Liver (tissue), 3 donors: ENCODE results near the gene TMC2.

Experiments
- GABPA ChIP-seq, 2 donors: IDR thresholded peaks in 1 of 2; conservative IDR thresholded peaks in 1 of 2; 2 replicates each; pipeline ENCODE4 v1.6.1; 2016; ENCODE audit warnings: antibody characterized with exemption in 2 of 2, mild to moderate bottlenecking in 1 of 2, moderate library complexity in 1 of 2
- RAD21 ChIP-seq, 2 donors: IDR thresholded peaks; 2 replicates each; pipeline ENCODE4 v1.6.1; 2016; ENCODE audit warnings: antibody characterized with exemption in 2 of 2, mild to moderate bottlenecking in 2 of 2
- SP1 ChIP-seq: IDR thresholded peaks from 2 replicates; pipeline ENCODE4 v1.6.1; 2018; ENCODE audit warnings: antibody characterized with exemption, mild to moderate bottlenecking
- TAF1 ChIP-seq: conservative IDR thresholded peaks from 2 replicates; pipeline ENCODE4 v1.6.1; 2016; ENCODE audit warnings: antibody characterized with exemption, mild to moderate bottlenecking
- TF ChIP-seq, protein P1 (sequence below): fragments of 150-350 bp; IDR thresholded peaks from 2 replicates; pipeline ENCODE4 v1.5.1; 2017; ENCODE audit warnings: improper control_type of control experiment, low read depth, low read length; ENCODE audit not compliant: missing input control
- TF ChIP-seq, protein P2 (sequence below): IDR thresholded peaks from 2 replicates; pipeline ENCODE4 v1.6.1; 2016; ENCODE audit warnings: antibody characterized with exemption
- donor health status: healthy.
- donor health status: healthy.

DNA sequence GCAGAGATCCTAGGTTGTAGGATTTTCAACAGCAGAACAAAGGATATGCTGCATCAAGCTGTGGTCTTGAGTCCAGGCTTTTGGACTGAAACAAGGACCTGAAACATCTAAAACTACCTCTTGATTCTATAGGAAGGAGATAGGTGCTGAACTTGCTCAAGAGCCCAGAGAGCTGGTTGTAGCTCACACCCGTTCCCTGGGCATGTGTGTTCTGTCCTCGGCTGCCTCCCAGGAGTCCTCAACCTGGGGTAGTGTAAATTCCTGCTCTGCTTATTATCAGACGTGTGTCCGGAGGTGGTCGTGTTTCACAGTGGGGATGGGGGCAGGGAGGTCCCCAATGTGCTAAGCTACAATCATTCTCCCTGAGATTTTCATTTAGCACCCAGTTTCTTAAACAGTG, 120.9 kb downstream of the TMC2 start:
- TF ChIP-seq, protein P1, sequence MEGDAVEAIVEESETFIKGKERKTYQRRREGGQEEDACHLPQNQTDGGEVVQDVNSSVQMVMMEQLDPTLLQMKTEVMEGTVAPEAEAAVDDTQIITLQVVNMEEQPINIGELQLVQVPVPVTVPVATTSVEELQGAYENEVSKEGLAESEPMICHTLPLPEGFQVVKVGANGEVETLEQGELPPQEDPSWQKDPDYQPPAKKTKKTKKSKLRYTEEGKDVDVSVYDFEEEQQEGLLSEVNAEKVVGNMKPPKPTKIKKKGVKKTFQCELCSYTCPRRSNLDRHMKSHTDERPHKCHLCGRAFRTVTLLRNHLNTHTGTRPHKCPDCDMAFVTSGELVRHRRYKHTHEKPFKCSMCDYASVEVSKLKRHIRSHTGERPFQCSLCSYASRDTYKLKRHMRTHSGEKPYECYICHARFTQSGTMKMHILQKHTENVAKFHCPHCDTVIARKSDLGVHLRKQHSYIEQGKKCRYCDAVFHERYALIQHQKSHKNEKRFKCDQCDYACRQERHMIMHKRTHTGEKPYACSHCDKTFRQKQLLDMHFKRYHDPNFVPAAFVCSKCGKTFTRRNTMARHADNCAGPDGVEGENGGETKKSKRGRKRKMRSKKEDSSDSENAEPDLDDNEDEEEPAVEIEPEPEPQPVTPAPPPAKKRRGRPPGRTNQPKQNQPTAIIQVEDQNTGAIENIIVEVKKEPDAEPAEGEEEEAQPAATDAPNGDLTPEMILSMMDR, result no peak
- TF ChIP-seq TAF1, result no peak
- no peak for TF ChIP-seq SP1
- TF ChIP-seq, protein P2, sequence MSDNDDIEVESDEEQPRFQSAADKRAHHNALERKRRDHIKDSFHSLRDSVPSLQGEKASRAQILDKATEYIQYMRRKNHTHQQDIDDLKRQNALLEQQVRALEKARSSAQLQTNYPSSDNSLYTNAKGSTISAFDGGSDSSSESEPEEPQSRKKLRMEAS, result no peak
- no peak for TF ChIP-seq RAD21 (IDR thresholded peaks at IDR 0.05)
- TF ChIP-seq GABPA (IDR thresholded peaks at IDR 0.05 in 1 of 2, conservative IDR thresholded peaks at IDR 0.05 in 1 of 2), result no peak
